Activated B cell treated with CpG ODN at 0.5 μM for 24 hours (primary cell): ENCODE results near the gene MBNL1. TPM values are rescaled to one million over a fixed set of nuclear protein-coding genes. Genes with fewer than 3 reads are reported as not detected.
"Not testable (repeated sequence)": the region's sequence is repeated elsewhere in the genome, so short reads cannot be mapped to it uniquely, and the experiment has no call there.

ENCODE experiments used
- ATAC-seq: fragments of 200-7000 bp; cut with Tn5 transposase; one replicate; pipeline ENCODE4 v1.10.0; 2021; ENCODE audit warnings: low read depth, mild to moderate bottlenecking, moderate library complexity
- CTCF ChIA-PET: fragments of 350-600 bp; sonication (Branson Sonifier 250); formaldehyde crosslinking; loops from one replicate; lab custom pipeline; 2021; ENCODE audit warnings: antibody characterized with exemption; lab: Charles Lee
- POLR2A ChIA-PET: fragments of 350-600 bp; sonication (Branson Sonifier 250); formaldehyde crosslinking; loops from one replicate; lab custom pipeline; 2021; ENCODE audit warnings: antibody characterized with exemption; lab: Charles Lee
- DNase-seq: peaks from one replicate; pipeline ENCODE4 v3.0.0; 2022
- H3K27ac Mint-ChIP-seq: one replicate; pipeline ENCODE4 v1.8.0; 2020; ENCODE audit warnings: mixed read lengths
- H3K27me3 Mint-ChIP-seq: one replicate; pipeline ENCODE4 v1.8.0; 2021; ENCODE audit warnings: mixed read lengths
- H3K36me3 Mint-ChIP-seq: one replicate; pipeline ENCODE4 v1.8.0; 2021; ENCODE audit warnings: low read depth, mixed read lengths
- H3K4me1 Mint-ChIP-seq: one replicate; pipeline ENCODE4 v1.8.0; 2021; ENCODE audit warnings: mixed read lengths
- H3K4me3 Mint-ChIP-seq: one replicate; pipeline ENCODE4 v1.8.0; 2020; ENCODE audit warnings: mild to moderate bottlenecking, mixed read lengths
- H3K9me3 Mint-ChIP-seq: one replicate; pipeline ENCODE4 v1.8.0; 2020; ENCODE audit warnings: mixed read lengths
- intact Hi-C: fragments of 100-400 bp; cut with micrococcal nuclease; formaldehyde crosslinking; loops from one replicate; pipeline ENCODE4 v1.15.1; 2024
- total RNA-seq: library from RNA; stranded (reverse); gene quantifications from 2 replicates; pipeline ENCODE4 v1.2.3, GENCODE V29; 2022
- TF ChIP-seq, protein P1 (sequence below): fragments of 200-600 bp; IDR thresholded peaks from one replicate; pipeline ENCODE4 v1.8.0; 2022; ENCODE audit warnings: antibody characterized with exemption, mild to moderate bottlenecking

The MBNL1 gene
- total RNA-seq, 1 donor from 2014 or later: 561 TPM

DNA sequence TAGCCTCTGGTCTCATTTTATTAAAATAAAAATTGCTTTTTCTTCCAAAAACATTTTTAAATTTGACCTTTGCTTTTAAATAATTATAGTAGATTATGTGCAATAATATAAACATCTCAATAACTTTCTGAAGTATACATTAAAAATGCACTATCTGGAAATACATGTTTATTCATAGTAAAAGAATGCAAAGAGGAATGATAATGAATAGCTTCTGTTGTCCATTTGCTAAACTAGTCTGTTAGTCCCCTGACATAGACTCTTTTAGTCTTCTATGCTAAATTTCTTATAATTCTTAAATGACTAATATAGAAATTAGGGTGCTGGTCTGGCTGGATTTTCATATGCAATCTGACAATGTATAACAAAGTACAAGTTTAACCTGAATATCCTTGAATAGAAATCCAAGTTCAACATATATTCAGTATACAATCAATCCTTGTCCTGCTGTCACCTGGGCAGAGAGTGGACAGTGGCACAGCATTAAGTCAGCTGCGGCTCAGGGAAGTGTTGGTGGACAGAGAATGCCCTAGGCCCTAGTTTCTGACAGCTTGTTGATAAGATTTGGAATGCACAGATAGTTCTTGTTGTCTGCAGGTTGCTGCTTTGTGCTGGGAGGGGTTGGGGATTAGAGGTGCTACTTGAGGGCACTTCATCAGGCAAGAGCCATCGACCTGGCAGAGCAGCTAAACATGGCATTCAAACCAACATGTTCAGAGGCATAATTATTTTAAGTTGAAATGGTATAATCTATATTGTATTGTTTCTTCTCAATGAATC, 161.7 kb downstream of the MBNL1 start:
- ChIA-PET POLR2A (interaction anchor here (0.6 to 1.7 kb wide), 2 partner anchors 13 to 29 kb away, joined by 3 to 6 read pairs; no protein-coding TSS in a partner anchor), CTCF (interaction anchor here (0.9 kb wide), 1 partner anchor 247 kb away, joined by 5 read pairs; no protein-coding TSS in a partner anchor)
- DNase-seq (no peak), ATAC-seq (no peak)
- H3K27me3 Mint-ChIP-seq: no peaks in the 10 kb centered on the region
- TF ChIP-seq, protein P1, sequence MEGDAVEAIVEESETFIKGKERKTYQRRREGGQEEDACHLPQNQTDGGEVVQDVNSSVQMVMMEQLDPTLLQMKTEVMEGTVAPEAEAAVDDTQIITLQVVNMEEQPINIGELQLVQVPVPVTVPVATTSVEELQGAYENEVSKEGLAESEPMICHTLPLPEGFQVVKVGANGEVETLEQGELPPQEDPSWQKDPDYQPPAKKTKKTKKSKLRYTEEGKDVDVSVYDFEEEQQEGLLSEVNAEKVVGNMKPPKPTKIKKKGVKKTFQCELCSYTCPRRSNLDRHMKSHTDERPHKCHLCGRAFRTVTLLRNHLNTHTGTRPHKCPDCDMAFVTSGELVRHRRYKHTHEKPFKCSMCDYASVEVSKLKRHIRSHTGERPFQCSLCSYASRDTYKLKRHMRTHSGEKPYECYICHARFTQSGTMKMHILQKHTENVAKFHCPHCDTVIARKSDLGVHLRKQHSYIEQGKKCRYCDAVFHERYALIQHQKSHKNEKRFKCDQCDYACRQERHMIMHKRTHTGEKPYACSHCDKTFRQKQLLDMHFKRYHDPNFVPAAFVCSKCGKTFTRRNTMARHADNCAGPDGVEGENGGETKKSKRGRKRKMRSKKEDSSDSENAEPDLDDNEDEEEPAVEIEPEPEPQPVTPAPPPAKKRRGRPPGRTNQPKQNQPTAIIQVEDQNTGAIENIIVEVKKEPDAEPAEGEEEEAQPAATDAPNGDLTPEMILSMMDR: no peak
- peak overlapping the region; percentile 57 for H3K27ac Mint-ChIP-seq
- peaks cover 9% of the 10 kb centered on the region for H3K9me3 Mint-ChIP-seq
- no peak overlapping the region for H3K4me3 Mint-ChIP-seq
- intact Hi-C loops: no loop called here
- H3K36me3 Mint-ChIP-seq: peaks cover 77% of the 10 kb centered on the region
- H3K4me1 Mint-ChIP-seq: peaks cover 32% of the 10 kb centered on the region

DNA sequence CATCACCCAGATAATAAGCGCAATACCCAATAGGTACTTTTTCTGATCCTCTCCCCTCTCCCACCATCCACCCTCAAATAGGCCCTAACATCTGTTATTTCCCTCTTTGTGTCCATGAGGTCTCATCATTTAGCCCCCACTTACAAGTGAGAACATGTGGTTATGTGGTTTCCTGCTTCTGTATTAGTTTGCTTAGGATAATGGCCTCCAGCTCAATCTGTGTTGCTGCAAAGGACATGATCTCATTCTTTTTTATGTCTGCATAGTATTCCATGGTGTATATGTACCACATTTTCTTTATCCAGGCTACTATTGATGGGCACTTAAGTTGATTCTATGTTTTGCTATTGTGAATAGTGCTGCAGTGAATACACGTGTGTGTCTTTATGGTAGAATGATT, 165.4 kb downstream of the MBNL1 start:
- DNase-seq (no peak), ATAC-seq (no peak)
- POLR2A ChIA-PET: no interaction called here
- Mint-ChIP-seq H3K4me1 (peaks cover 48% of the 10 kb centered on the region), H3K4me3 (no peak overlapping the region), H3K27me3 (no peaks in the 10 kb centered on the region), H3K36me3 (peaks cover 80% of the 10 kb centered on the region), H3K27ac (no peak overlapping the region), H3K9me3 (peaks cover 9% of the 10 kb centered on the region)
- TF ChIP-seq, protein P1: no peak
- intact Hi-C loops: no loop called here
- CTCF ChIA-PET: no interaction called here

DNA sequence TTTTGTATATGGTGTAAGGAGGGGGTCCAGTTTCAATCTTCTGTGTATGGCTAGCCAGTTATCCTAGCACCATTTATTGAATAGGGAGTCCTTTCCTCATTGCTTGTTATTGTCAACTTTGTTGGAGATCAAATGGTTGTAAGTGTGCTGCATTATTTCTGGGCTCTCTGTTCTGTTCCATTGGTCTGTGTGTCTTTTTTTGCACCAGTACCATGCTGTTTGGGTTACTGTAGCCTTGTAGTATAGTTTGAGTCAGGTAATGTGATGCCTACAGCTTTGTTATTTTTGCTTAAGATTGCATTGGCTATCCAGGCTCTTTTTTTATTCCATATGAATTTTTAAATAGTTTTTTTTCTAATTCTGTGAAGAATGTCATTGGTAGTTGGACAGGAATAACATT, 166.5 kb downstream of the MBNL1 start:
- peaks cover 82% of the 10 kb centered on the region for H3K36me3 Mint-ChIP-seq
- CTCF ChIA-PET, H3K4me3 Mint-ChIP-seq, DNase-seq, H3K9me3 Mint-ChIP-seq, H3K27me3 Mint-ChIP-seq, intact Hi-C loops, H3K27ac Mint-ChIP-seq, ATAC-seq: not testable (repeated sequence)
- POLR2A ChIA-PET: interaction anchor here (0.7 kb wide), 1 partner anchor 152 kb away, joined by 3 read pairs; no protein-coding TSS in a partner anchor
- H3K4me1 Mint-ChIP-seq: peaks cover 56% of the 10 kb centered on the region

DNA sequence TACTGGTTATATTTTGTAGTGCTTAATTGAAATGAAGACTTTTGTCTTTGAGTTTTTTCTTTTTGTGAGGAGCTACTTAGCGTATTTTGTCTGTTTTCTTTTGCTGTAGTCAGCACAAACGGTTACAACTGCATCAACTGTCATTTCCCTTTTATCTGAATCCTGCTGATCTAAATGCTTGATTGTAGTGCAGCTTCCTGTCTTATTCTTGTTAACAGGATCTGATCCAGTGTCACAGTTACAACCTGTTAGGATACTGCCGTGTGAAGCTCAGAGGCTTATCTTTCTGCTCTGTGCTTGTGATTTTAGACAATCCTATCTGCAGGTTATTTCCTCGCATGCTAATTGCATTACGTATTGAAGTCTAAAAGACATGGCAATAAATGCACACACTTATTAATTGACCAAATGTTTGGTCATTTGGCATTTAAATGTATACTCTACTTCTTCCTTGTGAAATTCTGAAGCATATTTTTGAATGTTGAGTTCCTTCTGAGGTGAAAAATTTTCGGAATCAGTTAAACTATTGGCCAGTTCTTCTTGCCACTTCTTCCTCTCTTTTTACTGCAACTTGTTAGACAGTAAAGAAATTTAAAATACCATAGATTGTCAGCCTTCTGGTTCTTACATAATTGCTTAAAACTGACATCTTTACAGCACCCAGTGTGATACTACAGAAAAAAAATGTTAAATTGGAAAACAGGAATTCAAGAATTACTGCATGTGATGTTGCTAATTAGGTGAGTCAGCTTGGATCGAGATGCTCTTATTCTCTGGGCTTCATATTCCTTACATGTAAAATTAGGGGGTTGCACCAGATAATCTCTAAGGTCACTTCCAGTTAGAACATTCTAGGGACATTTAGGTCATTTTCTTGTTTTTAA, 168.2 kb downstream of the MBNL1 start:
- peaks cover 82% of the 10 kb centered on the region for H3K36me3 Mint-ChIP-seq
- TF ChIP-seq, protein P1: no peak
- intact Hi-C loops: no loop called here

DNA sequence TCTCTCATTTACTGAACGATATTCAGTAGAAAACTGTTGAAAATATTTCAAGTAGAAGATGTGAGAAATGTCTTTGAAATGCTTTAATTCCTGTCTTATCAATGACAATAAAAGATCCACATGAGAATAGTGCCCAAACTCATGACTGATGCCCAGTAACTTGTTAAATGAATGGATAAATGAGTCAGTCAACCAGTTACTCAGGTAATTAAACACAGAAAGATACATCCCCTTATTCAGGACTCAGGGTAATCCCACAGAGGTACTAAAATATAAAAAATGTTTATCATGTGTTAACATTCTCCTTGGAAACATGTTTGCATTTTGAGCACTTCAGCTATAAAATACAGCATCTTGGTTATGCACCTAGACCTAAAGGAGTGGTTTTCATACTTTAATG, 169.5 kb downstream of the MBNL1 start:
- peaks cover 78% of the 10 kb centered on the region for H3K4me1 Mint-ChIP-seq
- POLR2A ChIA-PET: interaction anchor here (0.7 to 0.9 kb wide), 2 partner anchors 169 to 195 kb away, joined by 4 to 5 read pairs; partner anchors contain the start of gene MBNL1

More for the DNA sequence above, 168.2 kb downstream of the MBNL1 start:
- Mint-ChIP-seq H3K4me1 (peaks cover 67% of the 10 kb centered on the region), H3K27ac (peak overlapping the region; percentile 12), H3K9me3 (peaks cover 7% of the 10 kb centered on the region), H3K27me3 (no peaks in the 10 kb centered on the region), H3K4me3 (no peak overlapping the region)
- ChIA-PET POLR2A (interaction anchor here (0.8 kb wide), 1 partner anchor 38 kb away, joined by 3 read pairs; no protein-coding TSS in a partner anchor), CTCF (no interaction called here)
- no peak for DNase-seq
- no peak for ATAC-seq

More for the DNA sequence above, 169.5 kb downstream of the MBNL1 start:
- CTCF ChIA-PET: no interaction called here
- no peak for ATAC-seq
- no peak overlapping the region for H3K4me3 Mint-ChIP-seq
- TF ChIP-seq, protein P1: no peak
- DNase-seq: no peak
- H3K27me3 Mint-ChIP-seq: no peaks in the 10 kb centered on the region
- peaks cover 6% of the 10 kb centered on the region for H3K9me3 Mint-ChIP-seq
- H3K36me3 Mint-ChIP-seq: peaks cover 73% of the 10 kb centered on the region
- intact Hi-C loops: loop anchor here (1.0 kb wide), 1 partner anchor 258 kb away; no protein-coding TSS in a partner anchor
- H3K27ac Mint-ChIP-seq: no peak overlapping the region
